Upper lobe of right lung (tissue), 1 donor: Measurements from ENCODE around the gene B3GNT7. TPM values are rescaled to one million over a fixed set of nuclear protein-coding genes. Genes with fewer than 3 reads are reported as not detected.
A peak's percentile ranks its signal among the peaks of the same experiment; 100 is the strongest.

Source experiments
- ATAC-seq: fragments of 200-7000 bp; cut with Tn5 transposase; one replicate; pipeline ENCODE4 v1.9.1; 2020; ENCODE audit warnings: mild to moderate bottlenecking, moderate library complexity
- DNase-seq: peaks from one replicate; pipeline ENCODE4 v3.0.0-alpha.2; 2020
- H3K27ac ChIP-seq: fragments of 200-600 bp; one replicate; pipeline ENCODE4 v1.8.0; 2022
- H3K27me3 ChIP-seq: fragments of 200-600 bp; one replicate; pipeline ENCODE4 v1.8.0; 2022; ENCODE audit warnings: mild to moderate bottlenecking
- H3K36me3 ChIP-seq: fragments of 200-600 bp; one replicate; pipeline ENCODE4 v1.8.0; 2022
- H3K4me1 ChIP-seq: fragments of 200-600 bp; one replicate; pipeline ENCODE4 v1.8.0; 2022
- H3K4me3 ChIP-seq: fragments of 200-600 bp; one replicate; pipeline ENCODE4 v1.8.0; 2022; ENCODE audit warnings: mild to moderate bottlenecking
- H3K9me3 ChIP-seq: fragments of 200-600 bp; one replicate; pipeline ENCODE4 v1.8.0; 2022
- intact Hi-C: fragments of 100-400 bp; cut with DNase I; formaldehyde crosslinking; loops from one replicate; pipeline ENCODE4 v1.11.0; 2022
- total RNA-seq: library from RNA; stranded (reverse); fragmentation: NEBNext Ultra II Directional; extraction: Animal tissue kit (Norgen Biotek cat#: 25700); gene quantifications from one replicate; pipeline ENCODE4 v1.2.1, GENCODE V29; 2021
- TF ChIP-seq, protein P1 (sequence below): fragments of 200-600 bp; IDR thresholded peaks from one replicate; pipeline ENCODE4 v1.8.0; 2022; ENCODE audit warnings: antibody characterized with exemption
- donor health status: DM: no; HTN: yes; CAD: no; lungs with severe emphysema.

The B3GNT7 gene
- total RNA-seq, 1 donor from 2014 or later = 53.5 TPM

DNA sequence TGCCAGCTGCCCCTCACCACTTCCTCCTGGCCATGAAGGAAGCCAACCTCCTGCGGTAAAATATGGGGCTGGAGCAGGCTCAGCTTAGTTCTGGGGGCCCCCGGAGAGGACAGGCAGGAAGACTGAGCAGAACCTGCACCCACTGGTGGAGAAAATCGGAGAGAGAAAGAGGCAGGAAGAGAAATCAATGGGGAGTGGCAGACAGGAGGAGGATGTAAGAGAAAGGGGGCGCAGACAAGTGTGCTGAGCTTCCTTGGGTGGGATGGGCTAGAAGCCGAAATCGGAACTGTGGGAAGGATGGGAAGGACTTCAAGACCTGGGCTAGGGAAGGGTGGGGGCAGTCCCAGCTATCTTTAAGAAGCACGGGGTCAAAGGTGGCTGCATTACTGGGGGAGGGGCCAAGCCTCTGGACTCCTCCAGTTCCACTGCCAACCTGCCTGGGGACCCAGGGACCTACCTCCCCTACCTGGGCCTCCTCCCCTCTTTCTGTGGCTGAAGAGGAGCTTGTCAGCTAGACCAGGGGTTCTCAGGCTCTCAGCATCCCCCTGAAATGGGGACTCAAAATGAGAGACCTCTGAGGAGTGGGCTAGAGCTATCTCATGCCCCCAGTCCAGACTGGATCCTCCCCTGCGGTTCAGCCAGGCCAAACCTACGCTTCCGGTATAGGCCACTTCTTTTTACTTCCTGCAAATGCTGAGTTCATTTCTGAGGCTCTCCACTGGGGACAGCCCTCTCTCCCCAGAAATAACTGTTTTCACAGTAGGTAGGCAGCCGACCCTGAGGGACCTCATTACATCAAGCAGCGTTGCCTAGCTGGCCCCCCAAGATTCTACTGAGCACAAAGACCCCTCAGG lies 33.6 kb upstream of the B3GNT7 start:
- peak overlapping the region; percentile 55 for H3K27ac ChIP-seq
- peak; percentile 84 for DNase-seq
- ATAC-seq = peak; percentile 82

DNA sequence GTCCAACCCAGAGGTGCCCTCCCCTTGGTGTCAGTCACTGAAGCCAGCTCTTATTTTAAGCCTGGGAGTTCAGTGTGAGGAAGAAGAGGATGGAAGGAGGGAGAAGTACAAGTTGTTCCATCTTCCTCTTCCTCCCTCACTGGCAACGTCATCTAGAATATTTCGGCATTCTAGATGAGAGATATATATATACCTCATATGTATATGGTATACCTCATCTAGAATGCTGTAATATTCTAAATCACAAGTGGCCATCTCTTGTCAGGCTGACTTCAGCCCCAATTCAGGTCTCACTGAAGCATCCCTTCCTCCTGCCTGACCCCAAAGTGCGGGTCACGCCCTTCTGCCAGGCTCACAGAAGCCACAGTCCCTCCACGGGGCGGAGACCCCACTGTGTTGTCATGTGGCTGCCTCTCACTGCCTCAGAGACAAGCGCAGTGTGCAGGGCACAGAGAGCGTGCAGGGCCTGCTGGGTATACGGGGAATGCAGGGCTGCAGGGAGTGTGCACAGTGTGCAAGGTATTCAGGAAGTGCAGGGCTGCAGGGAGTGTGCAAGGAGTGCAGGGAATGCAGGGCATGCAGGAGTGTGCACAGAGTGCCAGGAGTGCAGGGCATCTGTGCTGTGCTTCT lies 32.8 kb upstream of the B3GNT7 start:
- H3K9me3 ChIP-seq = no peaks in the 10 kb centered on the region
- TF ChIP-seq, protein P1, sequence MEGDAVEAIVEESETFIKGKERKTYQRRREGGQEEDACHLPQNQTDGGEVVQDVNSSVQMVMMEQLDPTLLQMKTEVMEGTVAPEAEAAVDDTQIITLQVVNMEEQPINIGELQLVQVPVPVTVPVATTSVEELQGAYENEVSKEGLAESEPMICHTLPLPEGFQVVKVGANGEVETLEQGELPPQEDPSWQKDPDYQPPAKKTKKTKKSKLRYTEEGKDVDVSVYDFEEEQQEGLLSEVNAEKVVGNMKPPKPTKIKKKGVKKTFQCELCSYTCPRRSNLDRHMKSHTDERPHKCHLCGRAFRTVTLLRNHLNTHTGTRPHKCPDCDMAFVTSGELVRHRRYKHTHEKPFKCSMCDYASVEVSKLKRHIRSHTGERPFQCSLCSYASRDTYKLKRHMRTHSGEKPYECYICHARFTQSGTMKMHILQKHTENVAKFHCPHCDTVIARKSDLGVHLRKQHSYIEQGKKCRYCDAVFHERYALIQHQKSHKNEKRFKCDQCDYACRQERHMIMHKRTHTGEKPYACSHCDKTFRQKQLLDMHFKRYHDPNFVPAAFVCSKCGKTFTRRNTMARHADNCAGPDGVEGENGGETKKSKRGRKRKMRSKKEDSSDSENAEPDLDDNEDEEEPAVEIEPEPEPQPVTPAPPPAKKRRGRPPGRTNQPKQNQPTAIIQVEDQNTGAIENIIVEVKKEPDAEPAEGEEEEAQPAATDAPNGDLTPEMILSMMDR = no peak
- H3K4me3 ChIP-seq = no peak overlapping the region
- no peaks in the 10 kb centered on the region for H3K27me3 ChIP-seq
- DNase-seq = no peak
- peak overlapping the region; percentile 55 for H3K27ac ChIP-seq
- no peaks in the 10 kb centered on the region for H3K36me3 ChIP-seq
- H3K4me1 ChIP-seq = peaks cover 4% of the 10 kb centered on the region
- intact Hi-C loops = no loop called here
- ATAC-seq = peak; percentile 46

More for the DNA sequence above, 33.6 kb upstream of the B3GNT7 start:
- TF ChIP-seq, protein P1 = peak; percentile 13
- H3K36me3 ChIP-seq = no peaks in the 10 kb centered on the region
- peaks cover 4% of the 10 kb centered on the region for H3K4me1 ChIP-seq
- H3K4me3 ChIP-seq = no peak overlapping the region
- no peaks in the 10 kb centered on the region for H3K9me3 ChIP-seq
- intact Hi-C loops = no loop called here
- no peaks in the 10 kb centered on the region for H3K27me3 ChIP-seq

DNA sequence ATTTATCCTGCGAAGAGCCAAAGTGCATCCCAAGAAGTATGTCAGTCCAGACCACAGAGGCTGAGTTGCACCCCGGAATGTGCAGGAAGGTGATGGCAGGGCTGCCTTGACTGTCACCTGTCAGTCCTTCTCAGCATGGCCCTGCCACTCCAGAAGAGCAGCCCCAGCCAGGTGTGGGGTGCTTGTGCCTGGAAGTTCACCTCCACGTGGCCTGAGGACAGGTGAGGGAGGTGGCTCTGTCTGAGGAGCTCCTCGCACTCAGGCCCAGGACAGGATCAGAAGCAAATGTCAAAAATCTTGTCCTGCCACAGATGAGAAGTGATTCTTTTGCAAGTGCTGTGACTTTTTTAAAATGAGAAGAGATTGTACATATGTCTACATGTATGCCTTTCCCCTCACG lies 31.4 kb upstream of the B3GNT7 start:
- no peaks in the 10 kb centered on the region for H3K36me3 ChIP-seq
- ATAC-seq (no peak), DNase-seq (no peak)
- no peak overlapping the region for H3K4me3 ChIP-seq
- H3K4me1 ChIP-seq = peaks cover 4% of the 10 kb centered on the region
- H3K9me3 ChIP-seq = no peaks in the 10 kb centered on the region
- H3K27ac ChIP-seq = no peak overlapping the region
- intact Hi-C loops = no loop called here
- TF ChIP-seq, protein P1 = no peak
- no peaks in the 10 kb centered on the region for H3K27me3 ChIP-seq

DNA sequence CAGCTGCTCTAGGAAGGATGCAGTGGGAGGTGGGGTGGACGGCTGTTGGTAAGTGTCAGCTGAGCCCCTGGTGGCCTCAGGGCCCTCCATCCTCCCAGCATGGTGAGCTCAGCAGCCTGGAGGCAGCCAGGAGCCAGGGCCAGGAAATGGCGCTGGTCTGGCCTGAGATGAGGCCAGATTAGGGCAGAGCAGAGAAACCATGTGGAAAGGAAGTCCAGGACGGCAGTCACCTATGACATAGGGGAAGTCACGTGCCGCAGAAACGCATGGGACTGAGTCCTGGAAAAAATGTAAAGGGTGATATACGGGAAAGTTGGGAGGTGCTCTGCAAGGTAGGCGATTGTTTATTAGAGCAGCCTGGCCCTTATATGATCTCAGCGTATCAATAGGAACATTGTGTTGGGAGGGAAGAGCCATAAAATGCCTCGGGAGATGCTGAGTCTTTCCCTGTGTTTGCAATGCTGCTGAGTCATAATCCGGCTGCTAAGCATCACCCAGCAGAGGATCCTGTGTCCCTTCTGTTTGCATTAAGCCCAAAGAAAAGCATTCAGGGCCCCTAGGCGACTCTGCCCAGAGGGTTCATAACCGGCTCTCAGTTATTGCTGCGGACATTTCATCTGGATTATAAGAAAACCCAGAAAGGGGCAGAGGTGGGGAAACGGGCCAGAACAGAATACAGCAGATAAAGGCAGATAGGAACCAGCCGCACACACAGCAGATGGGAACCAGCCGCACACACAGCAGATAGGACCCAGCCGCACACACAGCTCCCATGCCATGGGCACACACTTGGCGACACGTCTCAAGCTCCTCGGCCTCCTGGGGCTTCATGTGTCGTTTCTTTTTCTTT lies 30.3 kb upstream of the B3GNT7 start:
- Histone ChIP-seq H3K36me3 (no peaks in the 10 kb centered on the region), H3K4me1 (peaks cover 4% of the 10 kb centered on the region), H3K9me3 (no peaks in the 10 kb centered on the region), H3K4me3 (no peak overlapping the region), H3K27ac (no peak overlapping the region), H3K27me3 (no peaks in the 10 kb centered on the region)
- TF ChIP-seq, protein P1 = no peak
- intact Hi-C loops = no loop called here
- no peak for ATAC-seq
- no peak for DNase-seq

DNA sequence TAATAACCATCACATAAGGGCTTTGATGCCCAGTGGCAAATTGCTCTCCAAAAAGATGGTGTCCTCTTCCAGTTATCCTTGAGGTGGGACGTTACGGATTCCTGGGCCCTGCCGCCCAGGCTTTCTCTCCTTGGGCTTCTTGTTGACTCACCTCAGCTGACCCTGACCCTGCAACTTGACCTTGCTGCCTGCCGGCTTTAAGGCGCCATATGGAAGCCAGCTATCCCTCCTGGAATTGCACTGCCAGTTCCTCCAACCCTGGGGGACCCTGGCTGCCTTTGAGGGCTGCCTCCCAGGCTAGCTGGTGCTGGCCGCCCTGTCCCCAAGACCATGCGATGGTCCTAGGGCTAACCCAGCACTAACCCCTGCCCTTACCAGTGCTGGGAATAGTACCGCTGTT lies 28.3 kb upstream of the B3GNT7 start:
- Histone ChIP-seq H3K27ac (no peak overlapping the region), H3K9me3 (no peaks in the 10 kb centered on the region), H3K4me1 (peaks cover 4% of the 10 kb centered on the region), H3K36me3 (no peaks in the 10 kb centered on the region), H3K4me3 (no peak overlapping the region), H3K27me3 (no peaks in the 10 kb centered on the region)
- TF ChIP-seq, protein P1 = no peak
- intact Hi-C loops = no loop called here
- no peak for ATAC-seq
- no peak for DNase-seq
